IMR-90 (cell line): ENCODE data around the gene PRSS38. TPM values are rescaled to one million over a fixed set of nuclear protein-coding genes. Genes with fewer than 3 reads are reported as not detected.

Source experiments
- ATAC-seq: fragments of 200-7000 bp; cut with Tn5 transposase; 2 replicates; pipeline ENCODE4 v1.9.1; 2020; ENCODE audit warnings: low read depth, mild to moderate bottlenecking, moderate library complexity
- BruUV-seq: library from RNA; stranded (reverse); fragments of 400-500 nt; replicated peaks from 2 replicates; lab custom pipeline; 2021; lab: Mats Ljungman, UMichigan
- CTCF ChIA-PET: fragments of 300-600 bp; formaldehyde crosslinking; extraction: SDS; loops from one replicate; lab custom pipeline; 2021; ENCODE audit warnings: antibody characterized with exemption; lab: Yijun Ruan, JAX
- POLR2A ChIA-PET: fragments of 300-600 bp; sonication (Branson Sonifier 250); formaldehyde crosslinking; loops from one replicate; lab custom pipeline; 2022; ENCODE audit warnings: antibody characterized with exemption; ENCODE audit not compliant: unreplicated experiment; lab: Charles Lee
- DNase-seq: peaks from one replicate; pipeline ENCODE4 v3.0.0; 2013
- H2AFZ ChIP-seq: replicated peaks from 2 replicates; pipeline ENCODE3; 2013; ENCODE audit warnings: low read length, mild to moderate bottlenecking; ENCODE audit not compliant: poor library complexity
- H2AK5ac ChIP-seq: 2 replicates; pipeline ENCODE4 v1.6.1; 2013; ENCODE audit warnings: low read depth, low read length, inconsistent platforms
- H2AK9ac ChIP-seq: replicated peaks from 2 replicates; pipeline ENCODE3; 2013; ENCODE audit warnings: mild to moderate bottlenecking, low read depth, low read length, moderate library complexity; ENCODE audit not compliant: poor library complexity
- H2BK120ac ChIP-seq: 2 replicates; pipeline ENCODE4 v1.6.1; 2013; ENCODE audit warnings: low read depth, low read length, inconsistent platforms
- H2BK15ac ChIP-seq: 3 replicates; pipeline ENCODE4 v1.6.1; 2013; ENCODE audit warnings: low read depth, low read length, inconsistent platforms
- H2BK20ac ChIP-seq: 2 replicates; pipeline ENCODE4 v1.6.1; 2013; ENCODE audit warnings: low read depth, mild to moderate bottlenecking, inconsistent platforms, low read length, moderate library complexity
- H2BK5ac ChIP-seq: 2 replicates; pipeline ENCODE4 v1.6.1; 2013; ENCODE audit warnings: mild to moderate bottlenecking, low read depth, low read length, inconsistent platforms; ENCODE audit not compliant: poor library complexity, severe bottlenecking
- H3K14ac ChIP-seq: replicated peaks from 2 replicates; pipeline ENCODE4 v1.6.1; 2013; ENCODE audit warnings: low read depth, low read length, inconsistent platforms
- H3K18ac ChIP-seq: 2 replicates; pipeline ENCODE4 v1.6.1; 2013; ENCODE audit warnings: low read depth, low read length, control low read depth
- H3K23ac ChIP-seq: 2 replicates; pipeline ENCODE4 v1.6.1; 2013; ENCODE audit warnings: low read depth, low read length, inconsistent platforms
- H3K27ac ChIP-seq: 2 replicates; pipeline ENCODE4 v1.5.1; 2013; ENCODE audit warnings: mild to moderate bottlenecking, control low read depth, low read length; ENCODE audit not compliant: insufficient read depth
- H3K27me3 ChIP-seq: 2 replicates; pipeline ENCODE4 v1.6.1; 2013; ENCODE audit warnings: low read length; ENCODE audit not compliant: control insufficient read depth, insufficient read depth
- H3K36me3 ChIP-seq: 2 replicates; pipeline ENCODE4 v1.6.1; 2013; ENCODE audit warnings: low read length, mixed read lengths; ENCODE audit not compliant: control insufficient read depth, insufficient read depth
- H3K4ac ChIP-seq: 2 replicates; pipeline ENCODE4 v1.6.1; 2013; ENCODE audit warnings: low read depth, low read length, inconsistent platforms
- H3K4me1 ChIP-seq: 2 replicates; pipeline ENCODE4 v1.6.1; 2013; ENCODE audit warnings: low read length, mixed read lengths; ENCODE audit not compliant: control insufficient read depth, insufficient read depth
- H3K4me2 ChIP-seq: 2 replicates; pipeline ENCODE4 v1.6.1; 2013; ENCODE audit warnings: low read depth, mild to moderate bottlenecking, control low read depth, low read length, moderate library complexity
- H3K4me3 ChIP-seq: 2 replicates; pipeline ENCODE4 v1.5.1; 2013; ENCODE audit warnings: low read depth, mild to moderate bottlenecking, control low read depth, low read length, moderate library complexity; ENCODE audit not compliant: insufficient read depth
- H3K56ac ChIP-seq: 2 replicates; pipeline ENCODE4 v1.6.1; 2013; ENCODE audit warnings: low read length, inconsistent platforms; ENCODE audit not compliant: insufficient read depth; ENCODE audit errors: extremely low read depth
- H3K79me1 ChIP-seq, 2 experiments: 2 replicates each; pipeline ENCODE4 v1.6.1; 2013; ENCODE audit warnings: low read length in 2 of 2, inconsistent platforms in 1 of 2, low read depth in 1 of 2
- H3K9ac ChIP-seq: 2 replicates; pipeline ENCODE4 v1.6.1; 2013; ENCODE audit warnings: low read depth, low read length, control low read depth
- H3K9me1 ChIP-seq: 2 replicates; pipeline ENCODE4 v1.6.1; 2013; ENCODE audit warnings: low read length, inconsistent platforms; ENCODE audit not compliant: insufficient read depth
- H3K9me3 ChIP-seq: 2 replicates; pipeline ENCODE4 v1.6.1; 2013; ENCODE audit warnings: low read length; ENCODE audit not compliant: control insufficient read depth, insufficient read depth
- H4K20me1 ChIP-seq: 2 replicates; pipeline ENCODE4 v1.6.1; 2013; ENCODE audit warnings: low read length, inconsistent platforms; ENCODE audit not compliant: insufficient read depth
- H4K5ac ChIP-seq: 2 replicates; pipeline ENCODE4 v1.6.1; 2013; ENCODE audit warnings: mild to moderate bottlenecking, low read depth, low read length, control low read depth
- H4K8ac ChIP-seq, 2 experiments: 2 replicates each; pipeline ENCODE4 v1.6.1; 2013; ENCODE audit warnings: low read depth in 2 of 2, low read length in 2 of 2, control low read depth in 1 of 2, inconsistent platforms in 1 of 2
- H4K91ac ChIP-seq: 2 replicates; pipeline ENCODE4 v1.6.1; 2013; ENCODE audit warnings: low read depth, low read length, inconsistent platforms; ENCODE audit not compliant: insufficient read depth
- CEBPB ChIP-seq: IDR thresholded peaks from 2 replicates; pipeline ENCODE4 v1.6.1; 2012; ENCODE audit warnings: low read depth, low read length, improper control_type of control experiment
- MAFK ChIP-seq: IDR thresholded peaks from 2 replicates; pipeline ENCODE4 v1.6.1; 2012; ENCODE audit warnings: low read depth, low read length, improper control_type of control experiment
- RCOR1 ChIP-seq: IDR thresholded peaks from 2 replicates; pipeline ENCODE4 v1.6.1; 2012; ENCODE audit warnings: mild to moderate bottlenecking, low read length, improper control_type of control experiment; ENCODE audit not compliant: insufficient replicate concordance
- RFX5 ChIP-seq: IDR thresholded peaks from 2 replicates; pipeline ENCODE4 v1.8.0; 2012; ENCODE audit warnings: low read depth, mild to moderate bottlenecking, low read length, moderate library complexity
- WGBS, 2 experiments: methylation state at CpG; one replicate each; pipeline versions ENCODE4 v1.1.5 to v1.1.7; 2013; ENCODE audit warnings: missing lambda C conversion rate in 2 of 2; ENCODE audit not compliant: insufficient read length in 1 of 2; ENCODE audit errors: extremely low coverage in 2 of 2; 5-methylcytosine and 5-hydroxymethylcytosine counted together
- dilution Hi-C: fragments of 300-500 bp; cut with HindIII; formaldehyde crosslinking; loops from one replicate; pipeline ENCODE4 v1.14.3; 2018; ENCODE audit warnings: low sequenced_read_pairs; ENCODE audit not compliant: unreplicated experiment
- in situ Hi-C: fragments of 300-500 bp; cut with MboI; formaldehyde crosslinking; loops from 3 replicates; pipeline ENCODE4 v1.14.3; 2019; ENCODE audit warnings: low sequenced_read_pairs, inconsistent platforms, mixed read lengths
- intact Hi-C: fragments of 100-400 bp; cut with micrococcal nuclease; formaldehyde crosslinking; loops from 2 replicates; pipeline ENCODE4 v1.10.0; 2022
- polyA plus RNA-seq, 3 experiments: library from polyadenylated mRNA; depleted of rRNA; stranded (reverse); fragments of >200 nt; gene quantifications; 2 replicates each; pipeline ENCODE4 v1.2.3, GENCODE V29; 2012; ENCODE audit warnings: low replicate concordance in 1 of 3
- total RNA-seq: library from RNA; depleted of rRNA; stranded (reverse); fragments of >200 nt; gene quantifications from 2 replicates; pipeline ENCODE4 v1.2.3, GENCODE V29; 2012

PRSS38 gene
- total and polyA plus RNA-seq, 2 of the 4 experiments (the other 2 are of a cell fraction), result not detected

- Histone ChIP-seq H3K9ac (no peak overlapping the region), H3K36me3 (peaks cover 33% of the 10 kb centered on the region), H3K9me3 (no peaks in the 10 kb centered on the region), H3K9me1 (peaks cover 15% of the 10 kb centered on the region), H3K56ac (no peak overlapping the region), H4K8ac (no peak overlapping the region), H4K20me1 (peaks cover 18% of the 10 kb centered on the region), H3K79me1 (peaks cover 5 to 22% of the 10 kb centered on the region in 2 experiments; a peak in 3 of 4 replicates), H3K27me3 (no peaks in the 10 kb centered on the region), H3K18ac (no peak overlapping the region), H2BK120ac (no peak overlapping the region), H2AFZ (no peak overlapping the region), H3K4me2 (no peak overlapping the region), H2AK9ac (no peak overlapping the region), H2BK20ac (no peak overlapping the region), H3K14ac (no peak overlapping the region), H3K27ac (no peak overlapping the region), H4K91ac (no peak overlapping the region), H3K23ac (no peak overlapping the region), H3K4me3 (no peak overlapping the region), H3K4ac (no peak overlapping the region), H2BK15ac (no peak overlapping the region), H3K4me1 (peaks cover 8% of the 10 kb centered on the region), H2BK5ac (no peak overlapping the region), H4K5ac (no peak overlapping the region), H2AK5ac (no peak overlapping the region)
- ChIA-PET POLR2A (no interaction called here), CTCF (no interaction called here)
- BruUV-seq, result no TSS peak
- no CpG with 5 or more reads among the region's 8 CpGs for WGBS, 2 experiments
- no peak for TF ChIP-seq CEBPB
- TF ChIP-seq RCOR1, result no peak
- no peak for TF ChIP-seq RFX5
- TF ChIP-seq MAFK, result no peak
- ATAC-seq, result no peak
- no peak for DNase-seq
- in situ Hi-C loops, result no loop called here
- dilution Hi-C loops, result no loop called here
- intact Hi-C loops, result no loop called here
Measured at GRCh38 chr1:227771326-227771725, 44.1 kb upstream of the PRSS38 start.
